Activated T-cell treated with anti-CD3 and anti-CD28 coated beads, Interleukin-2, amount 50 U/mL, for 72 hours (primary cell): ENCODE data around the gene ANKRD34A. TPM values are rescaled to one million over a fixed set of nuclear protein-coding genes. Genes with fewer than 3 reads are reported as not detected.

Source experiments
- ATAC-seq, 2 donors: fragments of 150-1000 bp; cut with Tn5 transposase; replicated peaks in 1 of 2; 2 replicates each; pipeline ENCODE4 v1.10.0; 2021; ENCODE audit warnings: moderate library complexity in 2 of 2, mild to moderate bottlenecking in 1 of 2
- DNase-seq, 2 donors: peaks; one replicate each; pipeline ENCODE4 v3.0.0; 2021 to 2022; ENCODE audit warnings: mixed read lengths in 1 of 2
- H3K27ac Mint-ChIP-seq: one replicate; pipeline ENCODE4 v1.8.0; 2022; ENCODE audit warnings: mild to moderate bottlenecking, moderate library complexity, mixed read lengths
- H3K27me3 Mint-ChIP-seq: one replicate; pipeline ENCODE4 v1.8.0; 2022; ENCODE audit warnings: low read depth, mixed read lengths
- H3K36me3 Mint-ChIP-seq, 2 donors: one replicate each; pipeline ENCODE4 v1.8.0; 2022; ENCODE audit warnings: mixed read lengths in 2 of 2, mild to moderate bottlenecking in 1 of 2; ENCODE audit not compliant: insufficient read depth in 2 of 2
- H3K4me1 Mint-ChIP-seq: one replicate; pipeline ENCODE4 v1.8.0; 2022; ENCODE audit warnings: low read depth, mixed read lengths
- H3K4me3 Mint-ChIP-seq, 2 donors: one replicate each; pipeline ENCODE4 v1.8.0; 2022; ENCODE audit warnings: mild to moderate bottlenecking in 2 of 2, mixed read lengths in 2 of 2, moderate library complexity in 2 of 2
- H3K9me3 Mint-ChIP-seq, 2 donors: one replicate each; pipeline ENCODE4 v1.8.0; 2022; ENCODE audit warnings: mixed read lengths in 2 of 2
- total RNA-seq, 2 donors: library from RNA; stranded (reverse); gene quantifications; one replicate each; pipeline ENCODE4 v1.2.3, GENCODE V29; 2022

The ANKRD34A gene
- total RNA-seq, 2 donors from 2014 or later = 2.6 to 3.6 TPM

DNA sequence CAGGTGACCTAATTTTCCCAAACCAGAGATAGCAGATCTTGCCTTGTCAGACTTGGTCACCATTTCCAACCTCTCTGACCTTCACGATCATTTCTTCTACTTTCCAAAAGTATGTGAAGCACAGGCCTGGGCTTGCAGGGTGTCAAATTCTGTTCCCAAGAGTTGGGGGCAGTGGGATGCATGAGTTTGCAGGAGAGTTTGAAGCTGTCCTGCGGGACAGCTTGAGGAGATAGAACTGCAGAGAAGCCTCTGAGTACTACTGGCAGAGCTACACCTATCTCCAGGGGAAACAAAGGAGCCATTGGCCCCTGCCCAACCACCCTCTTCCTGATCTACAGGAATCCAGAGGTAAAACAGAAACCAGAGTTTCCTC is 20.7 kb upstream of the ANKRD34A start:
- H3K27me3 Mint-ChIP-seq = no peaks in the 10 kb centered on the region
- H3K27ac Mint-ChIP-seq = peak overlapping the region; percentile 62
- ATAC-seq = no peak
- peak overlapping the region; percentile 55 to 61 for H3K4me3 Mint-ChIP-seq
- DNase-seq = no peak
- no peaks in the 10 kb centered on the region for H3K9me3 Mint-ChIP-seq
- H3K4me1 Mint-ChIP-seq = peaks cover 21% of the 10 kb centered on the region
- H3K36me3 Mint-ChIP-seq = no peaks in the 10 kb centered on the region

- Mint-ChIP-seq H3K4me3 (peak overlapping the region in 1 of 2 donors; percentile 55), H3K9me3 (no peaks in the 10 kb centered on the region), H3K36me3 (no peaks in the 10 kb centered on the region), H3K27me3 (no peaks in the 10 kb centered on the region), H3K4me1 (peaks cover 19% of the 10 kb centered on the region), H3K27ac (peak overlapping the region; percentile 64)
- ATAC-seq (no peak), DNase-seq (peak in 1 of 2 donors; percentile 23)
Observed at GRCh38 chr1:145983960-145984830, 19.8 kb upstream of the ANKRD34A start.

GRCh38 chr1:145983206-145983675 is 18.9 kb upstream of the ANKRD34A start:
- H3K4me1 Mint-ChIP-seq = peaks cover 12% of the 10 kb centered on the region
- H3K9me3 Mint-ChIP-seq = no peaks in the 10 kb centered on the region
- no peaks in the 10 kb centered on the region for H3K27me3 Mint-ChIP-seq
- H3K27ac Mint-ChIP-seq = peak overlapping the region; percentile 64
- no peak for ATAC-seq
- peak overlapping the region in 1 of 2 donors; percentile 17 for H3K4me3 Mint-ChIP-seq
- no peak for DNase-seq
- no peaks in the 10 kb centered on the region for H3K36me3 Mint-ChIP-seq

DNA sequence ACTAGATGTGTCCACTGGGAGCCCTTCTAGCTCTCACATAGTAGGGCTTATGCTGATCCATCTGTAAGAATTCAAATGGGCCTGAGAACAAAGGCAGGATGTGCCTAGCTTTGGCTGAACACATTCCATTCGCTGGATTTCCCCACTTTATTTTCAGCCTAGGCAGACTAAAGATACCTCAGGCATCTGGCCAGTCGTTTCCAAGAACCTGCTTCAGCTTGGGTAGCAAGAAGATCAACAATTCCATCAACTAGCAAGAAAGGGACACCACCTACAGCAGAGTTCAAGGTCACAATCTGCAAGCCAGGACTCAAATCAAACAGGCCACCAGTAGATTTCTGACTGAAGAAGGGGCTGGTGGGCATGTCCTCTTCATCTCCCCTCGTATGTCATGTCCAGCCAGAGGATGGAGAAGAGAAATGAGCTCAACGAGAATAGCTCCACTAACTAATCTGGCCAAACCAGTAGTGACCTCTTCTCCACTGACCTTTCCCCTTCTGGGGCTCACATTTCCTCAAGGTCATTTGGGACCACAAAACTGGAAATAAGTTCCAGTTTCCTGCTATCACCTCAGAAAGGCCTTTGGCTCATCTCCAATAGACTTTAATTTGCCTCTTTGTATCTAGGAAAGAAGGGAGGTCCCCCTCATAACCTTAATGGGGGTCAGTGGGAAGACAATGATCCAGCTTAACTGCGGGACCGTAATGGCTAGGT is 17.8 kb upstream of the ANKRD34A start:
- Mint-ChIP-seq H3K4me1 (peaks cover under 1% of the 10 kb centered on the region), H3K27me3 (no peaks in the 10 kb centered on the region), H3K27ac (peak overlapping the region; percentile 72), H3K36me3 (no peaks in the 10 kb centered on the region), H3K4me3 (no peak overlapping the region), H3K9me3 (no peaks in the 10 kb centered on the region)
- no peak for DNase-seq
- no peak for ATAC-seq

DNA sequence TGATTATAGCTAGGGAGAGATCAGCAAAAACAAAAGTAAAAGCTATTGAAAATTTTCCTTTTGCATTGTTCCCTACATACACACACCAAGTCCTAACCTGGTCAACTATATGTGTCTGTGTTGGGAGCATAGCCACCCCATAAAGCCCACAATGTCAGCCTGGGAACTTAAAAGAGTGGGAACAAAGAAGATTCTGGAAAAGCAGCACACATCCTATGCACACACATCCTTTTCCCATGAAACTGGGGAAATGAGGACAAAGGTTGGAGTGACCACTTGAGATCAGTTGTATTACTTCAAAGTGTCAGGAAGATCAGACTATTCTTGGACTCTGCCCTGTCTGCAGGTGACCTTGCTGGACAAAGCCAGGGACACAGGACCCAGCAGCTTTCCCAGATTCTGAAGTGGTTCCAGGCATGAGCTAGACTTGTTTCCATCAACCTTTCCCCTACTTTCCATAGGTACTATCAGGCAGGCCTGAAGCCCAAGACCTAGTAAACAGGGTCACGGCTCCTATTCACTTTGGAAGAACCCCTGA is 16.2 kb upstream of the ANKRD34A start:
- DNase-seq (no peak), ATAC-seq (no peak)
- Mint-ChIP-seq H3K4me3 (peak overlapping the region in 1 of 2 donors; percentile 16), H3K36me3 (no peaks in the 10 kb centered on the region), H3K27ac (peak overlapping the region; percentile 59), H3K4me1 (no peaks in the 10 kb centered on the region), H3K27me3 (no peaks in the 10 kb centered on the region), H3K9me3 (no peaks in the 10 kb centered on the region)

GRCh38 chr1:145979746-145980456 is 15.5 kb upstream of the ANKRD34A start:
- H3K4me1 Mint-ChIP-seq = peaks cover 5% of the 10 kb centered on the region
- DNase-seq = peak in 1 of 2 donors; percentile 18
- ATAC-seq = peak; percentile 14 to 28
- H3K9me3 Mint-ChIP-seq = no peaks in the 10 kb centered on the region
- H3K36me3 Mint-ChIP-seq = no peaks in the 10 kb centered on the region
- H3K27me3 Mint-ChIP-seq = no peaks in the 10 kb centered on the region
- H3K27ac Mint-ChIP-seq = no peak overlapping the region
- no peak overlapping the region for H3K4me3 Mint-ChIP-seq

GRCh38 chr1:145978854-145979745 is 14.7 kb upstream of the ANKRD34A start:
- peak; percentile 89 to 90 for ATAC-seq
- Mint-ChIP-seq H3K36me3 (no peaks in the 10 kb centered on the region), H3K4me1 (peaks cover 8% of the 10 kb centered on the region), H3K27me3 (no peaks in the 10 kb centered on the region), H3K4me3 (no peak overlapping the region), H3K27ac (no peak overlapping the region), H3K9me3 (no peaks in the 10 kb centered on the region)
- peak; percentile 86 to 89 for DNase-seq

DNA sequence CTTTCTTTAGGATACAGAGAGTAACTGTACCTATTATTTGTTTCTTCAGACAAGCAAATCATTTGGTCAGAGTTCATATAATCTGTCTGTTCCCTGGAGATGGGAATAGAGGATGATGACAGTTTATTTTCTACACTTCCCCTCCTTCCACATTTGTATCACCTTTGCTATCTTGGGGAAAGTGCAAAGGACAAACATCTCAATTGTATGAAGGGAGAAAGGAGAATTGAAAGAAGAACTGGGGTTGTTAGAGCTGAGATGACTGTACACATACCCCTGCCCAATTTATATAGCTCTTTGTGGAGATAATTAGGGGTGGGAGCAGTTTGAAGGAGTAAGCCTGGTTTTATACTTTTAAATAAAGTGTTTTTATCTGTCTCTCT is 14.1 kb upstream of the ANKRD34A start:
- peaks cover 15% of the 10 kb centered on the region for H3K4me1 Mint-ChIP-seq
- H3K27ac Mint-ChIP-seq = no peak overlapping the region
- H3K27me3 Mint-ChIP-seq = no peaks in the 10 kb centered on the region
- DNase-seq (no peak), ATAC-seq (no peak)
- H3K36me3 Mint-ChIP-seq = no peaks in the 10 kb centered on the region
- H3K9me3 Mint-ChIP-seq = no peaks in the 10 kb centered on the region
- no peak overlapping the region for H3K4me3 Mint-ChIP-seq

GRCh38 chr1:145977486-145978470 is 13.4 kb upstream of the ANKRD34A start:
- no peak overlapping the region for H3K27ac Mint-ChIP-seq
- H3K9me3 Mint-ChIP-seq = no peaks in the 10 kb centered on the region
- no peaks in the 10 kb centered on the region for H3K27me3 Mint-ChIP-seq
- DNase-seq (peak; percentile 73 to 75), ATAC-seq (peak; percentile 29 to 40)
- H3K4me1 Mint-ChIP-seq = peaks cover 21% of the 10 kb centered on the region
- no peak overlapping the region for H3K4me3 Mint-ChIP-seq
- no peaks in the 10 kb centered on the region for H3K36me3 Mint-ChIP-seq

DNA sequence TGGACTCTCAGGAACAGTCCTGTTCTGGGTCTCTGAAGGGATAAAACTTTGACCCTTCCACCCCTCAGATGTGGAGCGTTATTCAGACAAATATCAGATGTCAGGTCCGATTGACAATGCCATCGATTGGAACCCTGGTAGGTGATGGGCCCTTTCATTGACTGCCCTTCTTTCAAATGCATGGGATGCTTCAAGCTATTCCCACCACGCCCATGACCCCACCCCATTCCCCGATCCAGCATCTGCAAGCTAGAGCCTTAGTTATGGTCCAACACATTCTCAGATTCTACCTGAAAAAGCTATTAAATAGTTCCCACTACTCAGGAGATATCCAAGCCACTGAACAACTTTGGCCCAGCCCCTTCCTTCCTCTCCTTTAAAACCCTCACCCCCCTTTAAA is 12.6 kb upstream of the ANKRD34A start:
- H3K9me3 Mint-ChIP-seq = no peaks in the 10 kb centered on the region
- H3K4me3 Mint-ChIP-seq = no peak overlapping the region
- DNase-seq = no peak
- H3K27me3 Mint-ChIP-seq = no peaks in the 10 kb centered on the region
- no peaks in the 10 kb centered on the region for H3K36me3 Mint-ChIP-seq
- ATAC-seq = no peak
- no peak overlapping the region for H3K27ac Mint-ChIP-seq
- peaks cover 24% of the 10 kb centered on the region for H3K4me1 Mint-ChIP-seq

GRCh38 chr1:145975216-145975615 is 10.8 kb upstream of the ANKRD34A start:
- Mint-ChIP-seq H3K4me3 (no peak overlapping the region), H3K27me3 (no peaks in the 10 kb centered on the region), H3K27ac (no peak overlapping the region)

More at GRCh38 chr1:145975216-145975615, 10.8 kb upstream of the ANKRD34A start:
- DNase-seq (no peak), ATAC-seq (no peak)
- Mint-ChIP-seq H3K36me3 (no peaks in the 10 kb centered on the region), H3K9me3 (no peaks in the 10 kb centered on the region), H3K4me1 (peaks cover 24% of the 10 kb centered on the region)
